Measurements from ENCODE around the gene SKAP2.

Gene SKAP2, protein sequence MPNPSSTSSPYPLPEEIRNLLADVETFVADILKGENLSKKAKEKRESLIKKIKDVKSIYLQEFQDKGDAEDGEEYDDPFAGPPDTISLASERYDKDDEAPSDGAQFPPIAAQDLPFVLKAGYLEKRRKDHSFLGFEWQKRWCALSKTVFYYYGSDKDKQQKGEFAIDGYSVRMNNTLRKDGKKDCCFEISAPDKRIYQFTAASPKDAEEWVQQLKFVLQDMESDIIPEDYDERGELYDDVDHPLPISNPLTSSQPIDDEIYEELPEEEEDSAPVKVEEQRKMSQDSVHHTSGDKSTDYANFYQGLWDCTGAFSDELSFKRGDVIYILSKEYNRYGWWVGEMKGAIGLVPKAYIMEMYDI

DNA sequence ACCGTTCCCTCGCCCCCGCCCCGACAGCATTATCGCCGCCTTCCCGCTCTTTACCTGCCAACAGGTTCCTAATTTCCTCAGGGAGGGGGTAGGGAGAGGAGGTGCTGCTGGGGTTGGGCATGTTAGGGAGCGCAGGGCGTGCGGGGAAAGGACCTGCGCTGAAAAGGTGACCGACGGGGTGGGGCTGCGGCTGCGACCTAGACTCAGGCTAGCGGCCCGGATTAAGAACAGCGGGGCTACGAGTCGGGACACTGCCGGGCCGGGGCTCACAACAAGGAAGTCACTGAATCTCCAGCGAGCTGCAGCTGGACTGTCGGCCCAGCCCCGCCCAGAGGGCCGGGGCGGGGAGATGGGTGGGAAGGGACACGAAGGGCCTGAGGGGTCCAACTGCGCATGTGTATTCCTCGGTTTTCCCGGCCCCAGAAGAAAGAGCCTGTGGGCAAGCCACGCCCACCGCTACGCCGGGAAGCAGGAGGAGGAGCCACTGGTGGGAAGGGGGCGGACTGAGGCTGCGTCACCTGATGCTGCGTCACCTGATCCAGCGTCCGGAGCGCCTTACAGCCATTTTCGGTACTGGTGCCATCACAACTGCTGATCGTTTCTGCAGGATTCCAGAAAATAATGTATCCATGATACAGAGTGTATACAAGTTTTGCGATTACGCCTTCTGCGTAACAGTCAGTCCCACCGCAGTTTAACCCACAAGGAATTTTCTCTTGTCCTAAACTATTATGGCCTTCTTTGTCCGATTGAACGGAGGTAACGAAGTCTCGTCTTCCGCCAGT is at the start of gene SKAP2:
SKAP2 (minus strand) TSS at position 282 of the 785 bp plus-strand sequence; CDS start at position 121, 161 bp downstream.
- DNase-seq (ENCODE audit: low read depth): peak; percentile 73

DNA sequence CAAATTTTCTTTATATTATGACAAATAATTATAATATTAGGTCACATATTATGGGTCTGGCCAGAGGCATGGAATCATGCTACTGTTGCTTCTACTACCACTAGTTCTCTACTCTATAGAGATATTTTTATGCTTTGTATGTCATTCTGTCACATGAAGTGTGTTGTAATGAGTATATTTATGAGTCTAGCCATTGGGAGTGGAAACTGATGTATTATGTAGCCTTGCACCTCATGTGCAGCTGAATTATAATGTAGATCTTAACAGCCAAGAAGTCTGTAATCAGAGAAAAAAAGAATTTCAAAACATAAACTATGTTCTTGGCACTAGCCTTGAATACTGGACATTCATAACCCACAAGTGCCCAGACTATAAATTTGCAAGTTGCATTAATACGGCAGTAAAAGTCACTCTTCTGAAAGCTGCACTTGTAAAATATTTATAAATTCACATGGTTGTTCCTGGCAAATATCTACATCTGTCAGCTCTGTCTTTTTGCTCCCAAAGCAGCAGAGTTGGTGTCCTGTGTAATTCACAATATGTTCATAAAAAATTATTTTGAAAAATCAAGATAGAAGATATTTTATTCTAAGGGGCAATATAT is 48.6 kb upstream of the SKAP2 start:
- no peak for DNase-seq (ENCODE audit: low read depth)

GRCh38 chr7:26912338-26912737 is 47.9 kb upstream of the SKAP2 start:
- no peak for DNase-seq (ENCODE audit: low read depth)

GRCh38 chr7:26910221-26910620 is 45.8 kb upstream of the SKAP2 start:
- DNase-seq (ENCODE audit: low read depth): no peak

DNA sequence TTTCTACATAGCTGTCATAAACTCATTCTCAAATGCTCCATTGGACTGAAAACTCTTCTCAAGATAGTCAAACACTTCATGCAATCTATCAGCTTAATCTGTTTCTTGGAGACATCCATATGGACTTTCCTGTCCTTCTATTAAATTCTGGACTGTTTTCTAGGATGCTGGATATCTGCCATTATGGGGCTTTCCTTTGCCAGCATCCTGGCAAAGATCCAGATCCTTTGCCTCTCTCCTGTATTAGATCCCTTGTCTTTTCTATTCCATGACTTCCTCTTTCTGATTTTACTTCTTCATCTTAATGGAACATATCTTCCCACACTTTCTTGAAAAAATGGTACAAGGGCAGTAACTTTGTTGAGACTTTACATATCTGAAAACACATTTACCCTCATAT is 35.9 kb upstream of the SKAP2 start:
- DNase-seq (ENCODE audit: low read depth): no peak

DNA sequence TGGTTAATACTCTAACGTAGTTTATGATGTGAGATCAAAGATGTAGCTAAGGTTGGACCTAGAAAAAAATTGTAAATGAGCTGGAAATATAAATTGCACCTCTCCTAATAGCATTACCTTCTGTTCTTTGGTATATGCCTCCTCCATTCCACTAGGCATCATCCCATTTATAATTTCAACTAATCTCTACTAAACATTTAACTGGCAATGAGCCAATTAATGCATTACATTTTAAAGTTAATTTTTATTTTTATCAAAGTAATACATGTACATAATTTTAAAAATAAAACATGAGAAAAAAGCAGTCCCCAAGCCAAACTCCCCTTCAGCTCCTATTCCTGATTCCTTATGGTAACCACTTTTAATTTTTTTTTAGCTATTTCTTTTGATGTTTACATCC is 35.1 kb upstream of the SKAP2 start:
- DNase-seq (ENCODE audit: low read depth): no peak

DNA sequence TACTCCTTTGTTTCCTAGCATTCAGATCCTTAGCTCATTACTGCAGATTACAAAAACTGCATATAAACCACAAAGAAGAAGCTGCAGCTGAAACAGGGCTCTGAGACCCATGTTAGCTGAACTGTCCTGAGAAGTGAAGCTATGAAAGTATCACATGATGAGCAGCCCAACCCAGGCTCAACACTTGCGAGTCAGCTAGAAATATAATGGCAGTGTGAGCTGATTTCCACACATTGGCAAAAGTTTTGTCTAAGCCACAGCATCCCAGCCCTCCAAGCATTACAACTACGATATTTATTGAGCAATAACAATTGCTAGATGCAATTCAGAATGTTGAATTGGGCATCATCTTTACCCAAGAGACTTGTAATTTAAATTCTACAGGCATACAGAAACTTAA is 34.5 kb upstream of the SKAP2 start:
- DNase-seq (ENCODE audit: low read depth): no peak

- DNase-seq (ENCODE audit: low read depth): no peak
Measured at GRCh38 chr7:26897928-26898327, 33.5 kb upstream of the SKAP2 start.

GRCh38 chr7:26891400-26892350 is 27.3 kb upstream of the SKAP2 start:
- no peak for DNase-seq (ENCODE audit: low read depth)

DNA sequence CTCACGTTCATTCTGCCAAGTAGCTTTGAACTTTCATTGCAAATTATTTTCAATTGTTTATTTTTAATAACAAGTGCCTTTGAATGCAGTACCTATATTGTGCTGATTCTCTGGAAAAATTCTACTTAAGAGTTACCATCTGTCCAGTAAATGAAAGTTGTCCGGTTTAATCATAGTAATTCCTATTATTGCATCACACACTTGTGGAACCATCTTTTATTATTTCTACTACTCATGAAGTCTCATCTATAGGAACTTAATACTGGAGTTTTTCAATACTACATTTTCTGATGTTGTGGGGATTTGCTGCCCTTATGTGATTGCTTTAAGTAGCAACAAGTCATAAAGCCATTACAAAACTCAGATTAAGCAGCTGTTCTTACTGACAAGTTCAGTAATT is 16.5 kb upstream of the SKAP2 start:
- DNase-seq (ENCODE audit: low read depth): no peak

GRCh38 chr7:26879671-26880070 is 15.3 kb upstream of the SKAP2 start:
- DNase-seq (ENCODE audit: low read depth): no peak

GRCh38 chr7:26868841-26869495 is 4.6 kb upstream of the SKAP2 start:
- no peak for DNase-seq (ENCODE audit: low read depth)

DNA sequence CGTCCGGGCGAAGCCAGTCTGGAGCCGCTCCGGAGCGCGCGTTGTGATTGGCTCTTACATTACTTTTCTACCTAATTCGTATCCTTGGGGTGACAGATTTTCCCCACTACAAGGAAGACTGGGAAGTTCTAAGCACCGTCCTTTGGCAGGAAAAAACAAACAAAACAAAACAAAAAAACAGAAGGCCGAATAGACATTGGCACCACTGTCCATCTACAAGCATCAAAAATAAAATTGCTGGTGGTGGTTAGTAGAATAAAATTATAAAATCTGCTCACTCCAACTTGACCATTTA is 651 bp upstream of the SKAP2 start:
- DNase-seq (ENCODE audit: low read depth): no peak

DNA sequence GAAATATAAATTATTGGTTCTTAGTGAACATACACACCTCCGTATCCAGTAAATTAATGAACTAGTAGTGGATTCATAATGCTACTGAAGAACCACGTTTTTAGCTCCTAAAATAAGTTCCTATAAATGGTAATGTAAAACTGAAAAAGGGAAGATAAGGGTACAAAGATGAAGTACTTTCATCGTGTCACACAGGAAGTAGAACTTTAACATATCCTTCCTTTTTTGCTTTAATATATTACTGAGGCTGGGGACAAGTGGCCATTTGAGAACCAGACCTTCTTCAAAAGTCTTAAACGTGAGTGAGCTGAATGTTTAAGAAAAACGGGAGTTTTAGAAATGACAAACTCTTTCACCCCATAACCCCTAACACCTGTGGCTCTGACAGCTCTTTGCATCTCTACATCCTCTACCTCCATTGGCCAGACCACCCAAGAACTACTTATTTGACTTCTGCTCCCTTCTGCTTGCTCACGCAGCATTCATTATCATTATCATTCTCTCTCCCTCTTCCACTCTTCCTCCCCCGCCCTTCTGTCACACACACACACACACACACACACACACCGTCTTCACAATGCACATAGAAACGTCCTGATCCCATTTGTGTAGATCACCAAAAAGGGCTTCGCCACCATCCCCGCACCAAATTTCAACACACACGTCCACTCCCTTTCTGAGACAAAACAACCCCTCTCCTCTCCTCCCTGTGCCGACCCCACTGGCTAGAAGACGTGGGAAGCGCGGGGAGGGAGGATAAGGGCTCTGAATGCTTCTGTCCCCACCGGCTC is 677 bp downstream of the SKAP2 start:
- no peak for DNase-seq (ENCODE audit: low read depth)

GRCh38 chr7:26862834-26863233 is 1.6 kb downstream of the SKAP2 start:
- no peak for DNase-seq (ENCODE audit: low read depth)

- DNase-seq (ENCODE audit: low read depth): no peak
Measured at GRCh38 chr7:26861050-26861449, 3.3 kb downstream of the SKAP2 start.

GRCh38 chr7:26860361-26860760 is 4.0 kb downstream of the SKAP2 start:
- no peak for DNase-seq (ENCODE audit: low read depth)

GRCh38 chr7:26859720-26860119 is 4.7 kb downstream of the SKAP2 start:
- no peak for DNase-seq (ENCODE audit: low read depth)

DNA sequence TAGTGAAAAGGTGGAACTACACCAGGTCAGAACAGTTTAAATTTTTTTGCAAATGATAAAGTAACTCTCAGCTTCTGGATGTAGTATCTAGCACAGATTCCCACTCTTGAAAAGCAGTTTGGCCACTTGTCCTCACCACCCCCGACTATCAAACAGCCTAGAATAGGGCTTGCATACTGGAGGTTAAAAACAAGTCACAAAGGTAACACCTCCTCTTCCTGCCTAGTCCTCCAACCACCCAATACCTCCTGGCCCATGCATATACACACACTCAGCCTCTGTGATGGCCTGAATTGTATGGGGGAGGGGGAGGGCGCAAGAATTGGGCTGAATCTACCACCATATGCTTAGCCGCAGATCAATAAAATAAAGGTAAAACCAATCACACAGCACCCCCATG is 5.7 kb downstream of the SKAP2 start:
- DNase-seq (ENCODE audit: low read depth): no peak

- no peak for DNase-seq (ENCODE audit: low read depth)
Measured at GRCh38 chr7:26858241-26858715, 6.1 kb downstream of the SKAP2 start.

Data from stimulated activated CD8-positive, alpha-beta memory T cell treated with anti-CD3 and anti-CD28 coated beads, Interleukin-12 subunit alpha, Interleukin-12 subunit beta, amount 100 ng/mL, for 1 hour (primary cell).